ENCODE data around the gene ITGB3.

DNA sequence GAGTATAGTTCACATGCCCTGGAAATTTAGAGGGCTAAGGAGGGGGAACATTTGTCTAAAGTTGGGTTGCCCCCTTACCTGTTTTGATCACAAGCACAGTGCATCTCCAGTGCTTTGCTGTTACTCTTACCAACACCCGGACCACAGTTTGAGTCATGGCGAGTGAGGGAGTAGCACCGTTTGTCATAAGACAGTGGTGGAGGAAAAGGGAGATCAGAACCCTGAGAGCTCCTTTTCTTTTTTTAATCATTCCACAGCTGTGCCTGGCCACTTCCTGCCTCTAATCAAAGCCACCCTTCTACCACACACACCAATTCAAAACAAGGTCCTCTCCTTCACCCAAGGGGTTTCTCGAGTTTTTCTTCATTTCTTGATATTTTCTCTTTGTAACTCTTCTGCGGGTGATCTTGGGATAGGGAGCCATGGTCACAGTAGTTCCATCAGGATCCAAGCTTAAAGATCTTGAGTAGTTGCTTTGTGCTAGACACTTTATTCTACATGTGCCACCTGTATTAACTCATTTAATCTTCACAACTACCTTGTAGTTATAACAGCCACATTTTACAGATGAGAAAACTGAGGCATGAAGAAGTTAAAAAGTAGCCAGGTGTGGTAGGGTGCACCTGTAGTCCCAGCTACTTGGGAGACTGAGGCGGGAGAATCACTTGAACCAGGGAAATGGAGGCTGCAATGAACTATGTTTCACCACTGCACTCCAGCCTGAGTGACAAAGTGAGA is 49.5 kb upstream of the ITGB3 start:
- TF ChIP-seq CTCF (IDR thresholded peaks at IDR 0.05) (no peak), EP300 (IDR thresholded peaks at IDR 0.05) (no peak)

Data from ovary (tissue), 3 donors.